Neural progenitor cell (in vitro differentiated cells): ENCODE measurements around the gene TRAPPC11. TPM values are rescaled to one million over a fixed set of nuclear protein-coding genes. Genes with fewer than 3 reads are reported as not detected.
A peak's percentile ranks its signal among the peaks of the same experiment; 100 is the strongest.

Source experiments
- DNase-seq: peaks from one replicate; pipeline ENCODE4 v3.0.0-alpha.2; 2016; ENCODE audit warnings: low spot score
- H2AFZ ChIP-seq: fragments of 200-600 bp; sonication (generic); replicated peaks from 2 replicates; pipeline ENCODE4 v1.6.1; 2016; ENCODE audit warnings: antibody characterized with exemption
- H3F3A ChIP-seq: fragments of 200-600 bp; sonication (generic); 2 replicates; pipeline ENCODE4 v1.6.1; 2016; ENCODE audit warnings: antibody characterized with exemption, low read depth
- H3K27ac ChIP-seq: fragments of 200-600 bp; sonication (generic); 2 replicates; pipeline ENCODE4 v1.5.1; 2016; ENCODE audit warnings: mild to moderate bottlenecking
- H3K27me3 ChIP-seq: fragments of 200-600 bp; sonication (generic); 2 replicates; pipeline ENCODE4 v1.6.1; 2016; ENCODE audit warnings: mild to moderate bottlenecking, moderate library complexity
- H3K36me3 ChIP-seq: fragments of 200-600 bp; sonication (generic); 2 replicates; pipeline ENCODE4 v1.5.1; 2016
- H3K4me1 ChIP-seq: fragments of 200-600 bp; sonication (generic); 2 replicates; pipeline ENCODE4 v1.6.1; 2016; ENCODE audit warnings: mixed run types
- H3K4me2 ChIP-seq: fragments of 200-600 bp; sonication (generic); 2 replicates; pipeline ENCODE4 v1.6.1; 2016
- H3K4me3 ChIP-seq: fragments of 200-600 bp; sonication (generic); 2 replicates; pipeline ENCODE4 v1.5.1; 2016
- H3K79me2 ChIP-seq: fragments of 200-600 bp; sonication (generic); 2 replicates; pipeline ENCODE4 v1.6.1; 2016; ENCODE audit warnings: low read depth
- H3K9ac ChIP-seq: fragments of 200-600 bp; sonication (generic); 2 replicates; pipeline ENCODE4 v1.6.1; 2016
- H3K9me3 ChIP-seq: fragments of 200-600 bp; sonication (generic); 2 replicates; pipeline ENCODE4 v1.5.1; 2016; ENCODE audit warnings: low read depth
- H4K20me1 ChIP-seq: fragments of 200-600 bp; sonication (generic); 2 replicates; pipeline ENCODE4 v1.6.1; 2016; ENCODE audit warnings: low read depth
- H3K27ac Mint-ChIP-seq: 3 replicates; pipeline ENCODE4 v1.8.0; 2021; ENCODE audit warnings: mixed read lengths
- H3K27me3 Mint-ChIP-seq: 2 replicates; pipeline ENCODE4 v1.8.0; 2022; ENCODE audit warnings: low read depth, mild to moderate bottlenecking, inconsistent platforms, moderate library complexity, mixed read lengths; ENCODE audit not compliant: insufficient read depth
- H3K36me3 Mint-ChIP-seq: 3 replicates; pipeline ENCODE4 v1.8.0; 2021; ENCODE audit warnings: mixed read lengths
- H3K4me1 Mint-ChIP-seq: 3 replicates; pipeline ENCODE4 v1.8.0; 2021; ENCODE audit warnings: mixed read lengths
- H3K4me3 Mint-ChIP-seq: 3 replicates; pipeline ENCODE4 v1.8.0; 2021; ENCODE audit warnings: mild to moderate bottlenecking, moderate library complexity, mixed read lengths
- H3K9me3 Mint-ChIP-seq: 3 replicates; pipeline ENCODE4 v1.8.0; 2020; ENCODE audit warnings: mixed read lengths
- EZH2 ChIP-seq: fragments of 200-600 bp; sonication (generic); IDR thresholded peaks from 2 replicates; pipeline ENCODE4 v1.6.1; 2017; ENCODE audit warnings: antibody characterized with exemption, mild to moderate bottlenecking, moderate library complexity
- EZH2phosphoT487 ChIP-seq: fragments of 200-600 bp; sonication (generic); IDR thresholded peaks from 2 replicates; pipeline ENCODE4 v1.6.1; 2017; ENCODE audit warnings: antibody characterized with exemption
- total RNA-seq: library from RNA; depleted of rRNA; stranded (reverse); fragments of >200 nt; gene quantifications from 2 replicates; pipeline ENCODE4 v1.2.3, GENCODE V29; 2015; ENCODE audit warnings: low replicate concordance
- TF ChIP-seq, protein P1 (sequence below): fragments of 200-600 bp; sonication (generic); IDR thresholded peaks from 2 replicates; pipeline ENCODE4 v1.5.1; 2017; ENCODE audit warnings: antibody characterized with exemption, mild to moderate bottlenecking

Gene TRAPPC11
- total RNA-seq, 1 donor from 2014 or later, result 110 TPM

DNA sequence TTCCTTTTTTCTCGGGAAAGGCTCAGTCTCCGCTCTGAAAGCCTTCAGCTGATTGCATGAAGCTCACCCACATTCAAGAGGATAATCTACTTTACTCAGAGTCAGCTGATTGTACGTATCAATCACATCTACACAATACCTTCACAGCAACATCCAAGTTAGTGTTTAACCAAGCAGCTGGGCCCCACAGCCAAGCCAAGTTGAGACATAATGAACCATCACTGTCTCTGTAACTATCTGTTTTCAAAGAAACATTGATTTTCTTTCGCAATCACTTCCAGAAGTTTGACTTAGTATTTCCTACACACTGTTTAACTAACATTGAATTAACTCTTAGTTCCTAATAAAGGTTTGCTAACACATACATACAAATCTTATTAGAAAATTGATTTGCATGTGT lies 40.4 kb upstream of the TRAPPC11 start:
- DNase-seq, result peak; percentile 64
- Histone ChIP-seq H3K4me1 (peaks cover 11% of the 10 kb centered on the region), H3K9ac (no peak overlapping the region), H3K27ac (no peak overlapping the region), H3K4me2 (peak overlapping the region; percentile 35), H3K9me3 (no peaks in the 10 kb centered on the region), H3K79me2 (no peaks in the 10 kb centered on the region), H3K4me3 (no peak overlapping the region), H4K20me1 (no peaks in the 10 kb centered on the region), H2AFZ (no peak overlapping the region), H3K27me3 (no peaks in the 10 kb centered on the region), H3F3A (peaks cover 8% of the 10 kb centered on the region), H3K36me3 (no peaks in the 10 kb centered on the region)
- TF ChIP-seq EZH2phosphoT487, result no peak
- TF ChIP-seq, protein P1, sequence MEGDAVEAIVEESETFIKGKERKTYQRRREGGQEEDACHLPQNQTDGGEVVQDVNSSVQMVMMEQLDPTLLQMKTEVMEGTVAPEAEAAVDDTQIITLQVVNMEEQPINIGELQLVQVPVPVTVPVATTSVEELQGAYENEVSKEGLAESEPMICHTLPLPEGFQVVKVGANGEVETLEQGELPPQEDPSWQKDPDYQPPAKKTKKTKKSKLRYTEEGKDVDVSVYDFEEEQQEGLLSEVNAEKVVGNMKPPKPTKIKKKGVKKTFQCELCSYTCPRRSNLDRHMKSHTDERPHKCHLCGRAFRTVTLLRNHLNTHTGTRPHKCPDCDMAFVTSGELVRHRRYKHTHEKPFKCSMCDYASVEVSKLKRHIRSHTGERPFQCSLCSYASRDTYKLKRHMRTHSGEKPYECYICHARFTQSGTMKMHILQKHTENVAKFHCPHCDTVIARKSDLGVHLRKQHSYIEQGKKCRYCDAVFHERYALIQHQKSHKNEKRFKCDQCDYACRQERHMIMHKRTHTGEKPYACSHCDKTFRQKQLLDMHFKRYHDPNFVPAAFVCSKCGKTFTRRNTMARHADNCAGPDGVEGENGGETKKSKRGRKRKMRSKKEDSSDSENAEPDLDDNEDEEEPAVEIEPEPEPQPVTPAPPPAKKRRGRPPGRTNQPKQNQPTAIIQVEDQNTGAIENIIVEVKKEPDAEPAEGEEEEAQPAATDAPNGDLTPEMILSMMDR, result no peak
- no peak for TF ChIP-seq EZH2
- Mint-ChIP-seq H3K27me3 (no peaks in the 10 kb centered on the region), H3K4me1 (peaks cover 10% of the 10 kb centered on the region), H3K4me3 (no peak overlapping the region), H3K9me3 (no peaks in the 10 kb centered on the region), H3K27ac (no peak overlapping the region), H3K36me3 (no peaks in the 10 kb centered on the region)

DNA sequence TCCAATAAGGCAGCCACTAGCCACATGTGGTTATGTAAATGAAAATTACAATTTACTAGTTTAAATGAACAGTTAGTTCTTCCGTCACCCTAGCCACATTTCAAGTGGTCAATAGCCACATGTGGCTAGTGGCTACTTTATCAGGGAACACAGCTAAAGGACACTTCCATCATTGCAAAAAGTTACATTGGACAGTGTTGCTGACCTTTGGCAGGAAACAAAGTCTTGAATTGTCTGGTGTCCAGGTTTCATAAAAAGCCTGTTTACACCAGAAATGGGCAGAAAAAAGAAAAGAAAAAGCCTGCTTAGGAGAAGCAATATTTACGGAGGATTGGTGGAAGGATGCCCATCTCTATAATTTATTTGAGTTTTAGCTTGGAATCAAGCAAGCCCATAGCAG lies 38.7 kb upstream of the TRAPPC11 start:
- no peaks in the 10 kb centered on the region for H3K27me3 ChIP-seq
- H3F3A ChIP-seq, result peaks cover 8% of the 10 kb centered on the region
- peaks cover 10% of the 10 kb centered on the region for H3K4me1 Mint-ChIP-seq
- no peaks in the 10 kb centered on the region for H3K9me3 Mint-ChIP-seq
- no peak overlapping the region for H3K4me2 ChIP-seq
- H3K79me2 ChIP-seq, result no peaks in the 10 kb centered on the region
- no peaks in the 10 kb centered on the region for H3K9me3 ChIP-seq
- peaks cover 11% of the 10 kb centered on the region for H3K4me1 ChIP-seq
- DNase-seq, result no peak
- H3K4me3 Mint-ChIP-seq, result no peak overlapping the region
- H3K27me3 Mint-ChIP-seq, result no peaks in the 10 kb centered on the region
- no peaks in the 10 kb centered on the region for H4K20me1 ChIP-seq
- no peak overlapping the region for H3K27ac Mint-ChIP-seq
- H2AFZ ChIP-seq, result no peak overlapping the region
- no peak for TF ChIP-seq EZH2phosphoT487
- TF ChIP-seq EZH2, result no peak
- TF ChIP-seq, protein P1, result no peak
- H3K36me3 ChIP-seq, result no peaks in the 10 kb centered on the region
- H3K36me3 Mint-ChIP-seq, result no peaks in the 10 kb centered on the region
- no peak overlapping the region for H3K9ac ChIP-seq
- no peak overlapping the region for H3K27ac ChIP-seq
- no peak overlapping the region for H3K4me3 ChIP-seq

DNA sequence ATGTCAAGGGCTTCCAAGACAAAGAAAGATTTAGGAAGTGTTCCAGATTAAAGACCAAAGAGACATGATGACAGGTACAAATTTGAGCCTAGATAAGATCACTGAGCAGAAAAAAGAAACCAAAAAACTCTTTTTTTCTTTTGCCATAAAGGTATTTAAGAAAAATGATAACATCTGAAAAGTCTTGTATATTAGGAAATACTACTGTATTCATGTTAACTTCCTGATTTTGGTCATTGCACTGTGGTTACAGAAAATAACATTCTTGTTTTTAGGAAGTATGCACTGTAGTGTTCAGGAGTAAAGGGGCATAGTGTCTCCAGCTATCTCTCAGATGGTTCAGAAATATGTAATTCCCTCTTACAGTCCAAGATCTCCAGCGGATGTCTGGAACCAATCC lies 37.2 kb upstream of the TRAPPC11 start:
- peaks cover 10% of the 10 kb centered on the region for H3K4me1 Mint-ChIP-seq
- no peak overlapping the region for H3K9ac ChIP-seq
- H3K9me3 Mint-ChIP-seq, result no peaks in the 10 kb centered on the region
- no peaks in the 10 kb centered on the region for H3K27me3 ChIP-seq
- H3K9me3 ChIP-seq, result no peaks in the 10 kb centered on the region
- no peak for DNase-seq
- no peak overlapping the region for H3K27ac ChIP-seq
- peaks cover 8% of the 10 kb centered on the region for H3F3A ChIP-seq
- H3K4me1 ChIP-seq, result peaks cover 11% of the 10 kb centered on the region
- TF ChIP-seq EZH2phosphoT487 (no peak), EZH2 (no peak)
- TF ChIP-seq, protein P1, result no peak
- no peaks in the 10 kb centered on the region for H3K79me2 ChIP-seq
- H3K36me3 Mint-ChIP-seq, result no peaks in the 10 kb centered on the region
- no peak overlapping the region for H2AFZ ChIP-seq
- H3K36me3 ChIP-seq, result no peaks in the 10 kb centered on the region
- H3K4me2 ChIP-seq, result no peak overlapping the region
- no peaks in the 10 kb centered on the region for H3K27me3 Mint-ChIP-seq
- H3K27ac Mint-ChIP-seq, result no peak overlapping the region
- no peaks in the 10 kb centered on the region for H4K20me1 ChIP-seq
- H3K4me3 Mint-ChIP-seq, result no peak overlapping the region
- H3K4me3 ChIP-seq, result no peak overlapping the region
